ENCODE data around the gene KCNN4. TPM values are rescaled to one million over a fixed set of nuclear protein-coding genes. Genes with fewer than 3 reads are reported as not detected.
"Not testable (repeated sequence)": the region's sequence is repeated elsewhere in the genome, so short reads cannot be mapped to it uniquely, and the experiment has no call there.

Gene KCNN4
- total and polyA plus RNA-seq, 2 donors from 2014 or later: 0.80 to 6.1 TPM

DNA sequence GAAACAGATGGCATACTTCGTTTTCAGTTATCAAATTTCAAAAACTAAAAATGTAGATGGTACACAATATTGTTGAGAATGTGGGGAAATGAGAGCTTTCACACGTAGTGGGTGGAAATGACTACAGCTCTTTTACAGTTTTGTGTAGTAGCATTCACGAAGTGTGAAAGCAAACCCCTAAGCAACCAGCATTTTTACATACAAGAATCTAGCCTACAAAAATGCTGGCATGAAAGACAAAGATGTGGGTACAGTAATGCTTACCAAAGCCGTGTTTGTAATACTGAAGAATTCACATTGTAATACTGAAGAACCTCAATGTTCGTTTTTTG lies 40.1 kb upstream of the KCNN4 start:
- no peak for DNase-seq
- no peaks in the 10 kb centered on the region for H3K4me1 ChIP-seq (ENCODE audit: control insufficient read depth in 2 of 3, insufficient read depth in 2 of 3, low read depth in 1 of 3, low read length in 3 of 3)
- FAIRE-seq: no peak
- H3K27ac ChIP-seq (ENCODE audit: low read depth in 2 of 2, low read length in 2 of 2): no peak overlapping the region
- peak overlapping the region in 1 of 3 donors; percentile 36 for H3K9ac ChIP-seq (ENCODE audit: low read length in 3 of 3)
- peaks cover 0 to 4% (median 0%) of the 10 kb centered on the region in 3 donors for H3K9me3 ChIP-seq (ENCODE audit: control insufficient read depth in 2 of 3, insufficient read depth in 1 of 3, low read length in 3 of 3)
- TF ChIP-seq, protein P1, sequence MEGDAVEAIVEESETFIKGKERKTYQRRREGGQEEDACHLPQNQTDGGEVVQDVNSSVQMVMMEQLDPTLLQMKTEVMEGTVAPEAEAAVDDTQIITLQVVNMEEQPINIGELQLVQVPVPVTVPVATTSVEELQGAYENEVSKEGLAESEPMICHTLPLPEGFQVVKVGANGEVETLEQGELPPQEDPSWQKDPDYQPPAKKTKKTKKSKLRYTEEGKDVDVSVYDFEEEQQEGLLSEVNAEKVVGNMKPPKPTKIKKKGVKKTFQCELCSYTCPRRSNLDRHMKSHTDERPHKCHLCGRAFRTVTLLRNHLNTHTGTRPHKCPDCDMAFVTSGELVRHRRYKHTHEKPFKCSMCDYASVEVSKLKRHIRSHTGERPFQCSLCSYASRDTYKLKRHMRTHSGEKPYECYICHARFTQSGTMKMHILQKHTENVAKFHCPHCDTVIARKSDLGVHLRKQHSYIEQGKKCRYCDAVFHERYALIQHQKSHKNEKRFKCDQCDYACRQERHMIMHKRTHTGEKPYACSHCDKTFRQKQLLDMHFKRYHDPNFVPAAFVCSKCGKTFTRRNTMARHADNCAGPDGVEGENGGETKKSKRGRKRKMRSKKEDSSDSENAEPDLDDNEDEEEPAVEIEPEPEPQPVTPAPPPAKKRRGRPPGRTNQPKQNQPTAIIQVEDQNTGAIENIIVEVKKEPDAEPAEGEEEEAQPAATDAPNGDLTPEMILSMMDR (IDR thresholded peaks at IDR 0.05; ENCODE audit: borderline replicate concordance, extremely low read depth, insufficient read depth): no peak
- peak overlapping the region in 2 of 3 donors; percentile 68 to 75 for H3K4me3 ChIP-seq (ENCODE audit: low read length in 3 of 3)
- intact Hi-C loops (cut with DNase I): no loop called here
- H3K36me3 ChIP-seq (ENCODE audit: control insufficient read depth in 2 of 3, insufficient read depth in 3 of 3, low read length in 3 of 3): no peaks in the 10 kb centered on the region
- no peaks in the 10 kb centered on the region for H3K27me3 ChIP-seq (ENCODE audit: control insufficient read depth, insufficient read depth, low read length)

DNA sequence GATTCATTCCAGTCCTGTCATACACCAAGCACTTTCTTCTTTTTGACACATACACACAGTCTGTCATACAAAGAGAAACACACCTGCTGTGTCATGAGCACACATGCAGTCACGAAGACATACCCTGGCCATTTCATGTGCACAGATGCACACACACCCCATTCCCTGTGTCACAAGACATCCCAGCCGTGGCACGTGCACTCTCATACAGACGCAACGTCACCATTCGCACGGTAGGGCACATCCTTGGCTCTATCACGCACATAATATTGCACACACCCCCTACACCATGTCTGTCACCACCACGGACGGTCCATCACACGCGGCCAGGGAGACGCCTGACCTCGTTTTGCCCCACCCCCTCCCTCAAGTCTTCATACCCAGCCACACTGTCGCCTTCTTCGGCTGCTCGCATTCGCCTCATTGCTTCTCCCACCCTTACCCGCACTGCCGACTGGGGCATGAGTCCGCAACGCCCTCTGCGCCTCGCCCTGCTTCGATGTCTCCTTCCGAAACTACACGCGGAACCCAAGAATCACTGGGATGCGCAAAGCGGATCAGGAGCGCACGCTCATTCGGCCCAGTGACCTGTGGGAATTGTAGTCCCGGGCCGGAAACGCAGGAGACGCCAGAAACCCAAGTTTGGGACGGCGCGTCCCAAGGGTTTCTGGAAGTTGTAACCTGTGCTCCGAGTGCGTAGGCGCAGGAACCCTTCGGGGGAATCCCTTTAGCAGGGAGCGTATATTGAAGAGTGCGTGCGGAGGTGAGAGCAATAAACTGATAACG lies 39.5 kb upstream of the KCNN4 start:
- FAIRE-seq: no peak
- Histone ChIP-seq H3K4me3 (ENCODE audit: low read length in 3 of 3) (peak overlapping the region; percentile 38 to 75 (median 68)), H3K9me3 (ENCODE audit: control insufficient read depth in 2 of 3, insufficient read depth in 1 of 3, low read length in 3 of 3) (peaks cover 0 to 4% (median 0%) of the 10 kb centered on the region in 3 donors), H3K9ac (ENCODE audit: low read length in 3 of 3) (peak overlapping the region in 1 of 3 donors; percentile 36), H3K4me1 (ENCODE audit: control insufficient read depth in 2 of 3, insufficient read depth in 2 of 3, low read depth in 1 of 3, low read length in 3 of 3) (no peaks in the 10 kb centered on the region), H3K36me3 (ENCODE audit: control insufficient read depth in 2 of 3, insufficient read depth in 3 of 3, low read length in 3 of 3) (no peaks in the 10 kb centered on the region), H3K27me3 (ENCODE audit: control insufficient read depth, insufficient read depth, low read length) (no peaks in the 10 kb centered on the region), H3K27ac (ENCODE audit: low read depth in 2 of 2, low read length in 2 of 2) (no peak overlapping the region)
- peak in 2 of 5 donors; percentile 46 to 77 for DNase-seq
- TF ChIP-seq, protein P1 (IDR thresholded peaks at IDR 0.05; ENCODE audit: borderline replicate concordance, extremely low read depth, insufficient read depth): no peak
- intact Hi-C loops (cut with DNase I): no loop called here

DNA sequence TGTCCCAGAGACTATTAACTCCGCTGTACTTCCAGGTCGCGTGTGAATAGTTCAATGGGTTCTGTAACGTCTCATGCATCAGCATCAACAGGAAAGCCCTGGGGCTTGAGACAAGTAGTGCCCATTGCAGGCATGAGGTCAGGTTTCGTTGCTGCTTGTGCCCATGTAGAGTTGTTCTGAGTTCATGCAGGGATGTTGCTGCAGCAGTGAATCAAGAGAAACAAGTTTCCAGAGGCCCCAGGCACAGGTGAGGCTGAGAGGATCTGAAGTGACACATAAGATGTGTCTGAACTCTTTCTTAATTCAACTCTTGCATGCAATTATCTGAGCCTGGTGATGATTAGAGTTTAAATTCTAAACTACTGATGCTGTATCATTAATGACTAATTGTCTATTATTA lies 37.7 kb upstream of the KCNN4 start:
- H3K4me1 ChIP-seq (ENCODE audit: control insufficient read depth in 2 of 3, insufficient read depth in 2 of 3, low read depth in 1 of 3, low read length in 3 of 3): no peaks in the 10 kb centered on the region
- DNase-seq (no peak), FAIRE-seq (no peak)
- H3K9ac ChIP-seq (ENCODE audit: low read length in 3 of 3): no peak overlapping the region
- intact Hi-C loops (cut with DNase I): no loop called here
- TF ChIP-seq, protein P1 (IDR thresholded peaks at IDR 0.05; ENCODE audit: borderline replicate concordance, extremely low read depth, insufficient read depth): no peak
- H3K27ac ChIP-seq (ENCODE audit: low read depth in 2 of 2, low read length in 2 of 2): no peak overlapping the region
- no peak overlapping the region for H3K4me3 ChIP-seq (ENCODE audit: low read length in 3 of 3)
- H3K27me3 ChIP-seq (ENCODE audit: control insufficient read depth, insufficient read depth, low read length): no peaks in the 10 kb centered on the region
- no peaks in the 10 kb centered on the region for H3K36me3 ChIP-seq (ENCODE audit: control insufficient read depth in 2 of 3, insufficient read depth in 3 of 3, low read length in 3 of 3)
- peaks cover 0 to 4% (median 0%) of the 10 kb centered on the region in 3 donors for H3K9me3 ChIP-seq (ENCODE audit: control insufficient read depth in 2 of 3, insufficient read depth in 1 of 3, low read length in 3 of 3)

DNA sequence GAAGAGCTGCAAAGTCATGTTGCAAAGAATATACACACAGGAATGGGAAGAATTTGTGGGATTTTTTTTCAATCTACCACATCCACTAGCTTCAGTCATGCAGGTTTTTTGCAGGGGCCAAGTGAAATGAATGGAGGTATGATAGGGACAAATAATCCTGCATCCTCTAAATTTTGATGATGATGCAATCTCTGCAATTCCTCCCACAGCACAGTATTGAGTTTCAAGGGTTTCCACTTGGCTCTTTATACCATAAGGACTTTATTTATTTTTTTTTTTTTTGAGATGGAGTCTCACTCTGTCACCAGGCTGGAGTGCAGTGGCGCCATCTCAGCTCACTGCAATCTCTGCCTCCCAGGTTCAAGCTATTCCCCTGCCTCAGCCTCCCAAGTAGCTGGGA lies 36.7 kb upstream of the KCNN4 start:
- H3K9me3 ChIP-seq (ENCODE audit: control insufficient read depth in 2 of 3, insufficient read depth in 1 of 3, low read length in 3 of 3); H3K9ac ChIP-seq (ENCODE audit: low read length in 3 of 3); H3K4me3 ChIP-seq (ENCODE audit: low read length in 3 of 3); H3K36me3 ChIP-seq (ENCODE audit: control insufficient read depth in 2 of 3, insufficient read depth in 3 of 3, low read length in 3 of 3); H3K4me1 ChIP-seq (ENCODE audit: control insufficient read depth in 2 of 3, insufficient read depth in 2 of 3, low read depth in 1 of 3, low read length in 3 of 3); intact Hi-C loops (cut with DNase I); DNase-seq; FAIRE-seq; H3K27ac ChIP-seq (ENCODE audit: low read depth in 2 of 2, low read length in 2 of 2); H3K27me3 ChIP-seq (ENCODE audit: control insufficient read depth, insufficient read depth, low read length): not testable (repeated sequence)
